Upper lobe of right lung (tissue), 1 donor: ENCODE measurements around the gene C1orf21. TPM values are rescaled to one million over a fixed set of nuclear protein-coding genes. Genes with fewer than 3 reads are reported as not detected.

Source experiments
- ATAC-seq: fragments of 200-7000 bp; cut with Tn5 transposase; one replicate; pipeline ENCODE4 v1.9.1; 2020; ENCODE audit warnings: mild to moderate bottlenecking, moderate library complexity
- DNase-seq: peaks from one replicate; pipeline ENCODE4 v3.0.0-alpha.2; 2020
- H3K27ac ChIP-seq: fragments of 200-600 bp; one replicate; pipeline ENCODE4 v1.8.0; 2022
- H3K27me3 ChIP-seq: fragments of 200-600 bp; one replicate; pipeline ENCODE4 v1.8.0; 2022; ENCODE audit warnings: mild to moderate bottlenecking
- H3K36me3 ChIP-seq: fragments of 200-600 bp; one replicate; pipeline ENCODE4 v1.8.0; 2022
- H3K4me1 ChIP-seq: fragments of 200-600 bp; one replicate; pipeline ENCODE4 v1.8.0; 2022
- H3K4me3 ChIP-seq: fragments of 200-600 bp; one replicate; pipeline ENCODE4 v1.8.0; 2022; ENCODE audit warnings: mild to moderate bottlenecking
- H3K9me3 ChIP-seq: fragments of 200-600 bp; one replicate; pipeline ENCODE4 v1.8.0; 2022
- CTCF ChIP-seq: fragments of 200-600 bp; IDR thresholded peaks from one replicate; pipeline ENCODE4 v1.8.0; 2022; ENCODE audit warnings: antibody characterized with exemption
- intact Hi-C: fragments of 100-400 bp; cut with DNase I; formaldehyde crosslinking; loops from one replicate; pipeline ENCODE4 v1.11.0; 2022
- total RNA-seq: library from RNA; stranded (reverse); fragmentation: NEBNext Ultra II Directional; extraction: Animal tissue kit (Norgen Biotek cat#: 25700); gene quantifications from one replicate; pipeline ENCODE4 v1.2.1, GENCODE V29; 2021
- donor health status: DM: no; HTN: yes; CAD: no; lungs with severe emphysema.

C1orf21 gene
- total RNA-seq, 1 donor from 2014 or later, result 78.8 TPM

- no peaks in the 10 kb centered on the region for H3K9me3 ChIP-seq
- peaks cover 23% of the 10 kb centered on the region for H3K4me1 ChIP-seq
- H3K27ac ChIP-seq, result no peak overlapping the region
- DNase-seq (no peak), ATAC-seq (peak; percentile 91)
- no peaks in the 10 kb centered on the region for H3K36me3 ChIP-seq
- intact Hi-C loops, result no loop called here
- H3K27me3 ChIP-seq, result no peaks in the 10 kb centered on the region
- TF ChIP-seq CTCF, result no peak
- H3K4me3 ChIP-seq, result no peak overlapping the region
Measured at GRCh38 chr1:184427722-184428121, 40.9 kb downstream of the C1orf21 start.

GRCh38 chr1:184428604-184429003 is 41.8 kb downstream of the C1orf21 start:
- H3K4me1 ChIP-seq, result peaks cover 17% of the 10 kb centered on the region
- DNase-seq (no peak), ATAC-seq (no peak)
- intact Hi-C loops, result no loop called here
- no peaks in the 10 kb centered on the region for H3K27me3 ChIP-seq
- no peak for TF ChIP-seq CTCF
- no peak overlapping the region for H3K27ac ChIP-seq
- H3K4me3 ChIP-seq, result no peak overlapping the region
- no peaks in the 10 kb centered on the region for H3K9me3 ChIP-seq
- H3K36me3 ChIP-seq, result no peaks in the 10 kb centered on the region

GRCh38 chr1:184429335-184429734 is 42.5 kb downstream of the C1orf21 start:
- intact Hi-C loops, result no loop called here
- H3K27ac ChIP-seq, result no peak overlapping the region
- no peak for DNase-seq
- TF ChIP-seq CTCF, result no peak
- no peak for ATAC-seq
- H3K4me3 ChIP-seq, result no peak overlapping the region
- H3K36me3 ChIP-seq, result no peaks in the 10 kb centered on the region
- H3K9me3 ChIP-seq, result no peaks in the 10 kb centered on the region
- H3K4me1 ChIP-seq, result peaks cover 17% of the 10 kb centered on the region
- H3K27me3 ChIP-seq, result no peaks in the 10 kb centered on the region

- H3K27ac ChIP-seq, result no peak overlapping the region
- H3K9me3 ChIP-seq, result no peaks in the 10 kb centered on the region
- H3K27me3 ChIP-seq, result no peaks in the 10 kb centered on the region
- no peak for TF ChIP-seq CTCF
- intact Hi-C loops, result no loop called here
- H3K4me3 ChIP-seq, result no peak overlapping the region
- no peaks in the 10 kb centered on the region for H3K36me3 ChIP-seq
- H3K4me1 ChIP-seq, result no peaks in the 10 kb centered on the region
- ATAC-seq (peak; percentile 31), DNase-seq (no peak)
Measured at GRCh38 chr1:184433956-184434502, 47.2 kb downstream of the C1orf21 start.

GRCh38 chr1:184437291-184437690 is 50.5 kb downstream of the C1orf21 start:
- Histone ChIP-seq H3K36me3 (no peaks in the 10 kb centered on the region), H3K27ac (no peak overlapping the region), H3K9me3 (no peaks in the 10 kb centered on the region), H3K4me1 (no peaks in the 10 kb centered on the region), H3K4me3 (no peak overlapping the region), H3K27me3 (no peaks in the 10 kb centered on the region)
- no peak for TF ChIP-seq CTCF
- intact Hi-C loops, result no loop called here
- ATAC-seq, result no peak
- no peak for DNase-seq

- Histone ChIP-seq H3K4me3 (no peak overlapping the region), H3K27me3 (no peaks in the 10 kb centered on the region), H3K4me1 (no peaks in the 10 kb centered on the region), H3K27ac (no peak overlapping the region), H3K36me3 (no peaks in the 10 kb centered on the region), H3K9me3 (no peaks in the 10 kb centered on the region)
- intact Hi-C loops, result no loop called here
- TF ChIP-seq CTCF, result no peak
- ATAC-seq, result no peak
- no peak for DNase-seq
Measured at GRCh38 chr1:184438363-184438762, 51.5 kb downstream of the C1orf21 start.
